ENCODE data around the gene FAM83F.
A peak's percentile ranks its signal among the peaks of the same experiment; 100 is the strongest.

The FAM83F gene

DNA sequence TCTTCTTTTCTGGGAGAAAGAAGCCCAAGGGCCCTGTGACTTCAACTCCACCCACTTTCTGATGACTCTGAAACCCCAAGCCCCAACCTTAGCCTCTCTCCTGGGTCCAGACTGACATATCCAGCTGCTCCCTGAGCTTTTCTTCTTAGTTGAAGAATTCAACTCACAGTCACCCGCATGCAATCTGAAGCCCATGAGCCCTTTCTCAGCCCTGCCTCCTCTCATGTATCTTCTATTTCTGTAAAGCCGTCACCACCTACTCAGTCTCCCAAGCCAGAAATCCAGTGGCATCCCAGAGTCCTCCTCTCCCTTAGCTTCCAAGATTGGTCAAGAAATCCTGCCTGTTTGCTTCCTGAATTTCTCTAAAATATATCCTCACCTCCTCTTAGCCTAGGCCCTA is 41.7 kb upstream of the FAM83F start:
- Histone ChIP-seq H3K4me1 (ENCODE audit: low read length) (peaks cover 21% of the 10 kb centered on the region), H3K27me3 (ENCODE audit: low read depth, low read length) (peaks cover 61% of the 10 kb centered on the region), H3K9me3 (ENCODE audit: insufficient read depth, low read length) (no peaks in the 10 kb centered on the region), H4K20me1 (ENCODE audit: insufficient read depth, low read length) (peaks cover 3% of the 10 kb centered on the region; the same call in 1 of the 2 replicates), H3K9ac (ENCODE audit: low read length) (no peak overlapping the region), H3K79me2 (ENCODE audit: low read length) (no peaks in the 10 kb centered on the region), H2AFZ (ENCODE audit: low read depth, low read length) (no peak overlapping the region), H3K27ac (ENCODE audit: low read length) (no peak overlapping the region), H3K4me3 (ENCODE audit: low read length) (no peak overlapping the region), H3K4me2 (ENCODE audit: low read length) (no peak overlapping the region), H3K36me3 (replicated peaks; ENCODE audit: low read depth, low read length) (no peaks in the 10 kb centered on the region)
- TF ChIP-seq, protein P1, sequence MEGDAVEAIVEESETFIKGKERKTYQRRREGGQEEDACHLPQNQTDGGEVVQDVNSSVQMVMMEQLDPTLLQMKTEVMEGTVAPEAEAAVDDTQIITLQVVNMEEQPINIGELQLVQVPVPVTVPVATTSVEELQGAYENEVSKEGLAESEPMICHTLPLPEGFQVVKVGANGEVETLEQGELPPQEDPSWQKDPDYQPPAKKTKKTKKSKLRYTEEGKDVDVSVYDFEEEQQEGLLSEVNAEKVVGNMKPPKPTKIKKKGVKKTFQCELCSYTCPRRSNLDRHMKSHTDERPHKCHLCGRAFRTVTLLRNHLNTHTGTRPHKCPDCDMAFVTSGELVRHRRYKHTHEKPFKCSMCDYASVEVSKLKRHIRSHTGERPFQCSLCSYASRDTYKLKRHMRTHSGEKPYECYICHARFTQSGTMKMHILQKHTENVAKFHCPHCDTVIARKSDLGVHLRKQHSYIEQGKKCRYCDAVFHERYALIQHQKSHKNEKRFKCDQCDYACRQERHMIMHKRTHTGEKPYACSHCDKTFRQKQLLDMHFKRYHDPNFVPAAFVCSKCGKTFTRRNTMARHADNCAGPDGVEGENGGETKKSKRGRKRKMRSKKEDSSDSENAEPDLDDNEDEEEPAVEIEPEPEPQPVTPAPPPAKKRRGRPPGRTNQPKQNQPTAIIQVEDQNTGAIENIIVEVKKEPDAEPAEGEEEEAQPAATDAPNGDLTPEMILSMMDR (IDR thresholded peaks at IDR 0.05; ENCODE audit: low read depth, low read length), result no peak
- no peak for TF ChIP-seq EZH2phosphoT487 (IDR thresholded peaks at IDR 0.05; ENCODE audit: low read depth)

DNA sequence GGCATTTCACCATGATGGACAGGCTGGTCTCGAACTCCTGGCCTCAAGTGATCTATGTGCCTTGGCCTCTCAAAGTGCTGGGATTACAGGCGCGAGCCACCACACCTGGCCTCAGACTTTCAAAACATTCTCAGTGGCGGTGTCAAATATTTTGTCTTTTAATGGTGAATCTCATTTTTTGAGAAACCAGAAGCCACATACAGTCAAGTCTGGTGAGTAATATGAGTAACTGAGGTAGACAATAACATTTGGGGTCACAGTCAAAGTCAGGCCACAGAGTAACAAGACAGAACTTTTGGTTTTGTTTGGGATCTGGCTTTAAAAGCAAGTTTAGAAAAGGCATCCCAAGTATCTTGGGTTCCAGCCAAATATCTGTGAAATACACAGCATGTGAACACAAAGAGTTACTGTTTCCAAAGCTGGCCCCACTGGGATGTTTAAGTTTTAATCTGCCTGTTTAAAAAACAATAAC is 40.1 kb upstream of the FAM83F start:
- Histone ChIP-seq H3K9me3 (ENCODE audit: insufficient read depth, low read length) (no peaks in the 10 kb centered on the region), H3K27ac (ENCODE audit: low read length) (no peak overlapping the region), H3K4me3 (ENCODE audit: low read length) (no peak overlapping the region), H4K20me1 (ENCODE audit: insufficient read depth, low read length) (peaks cover 3% of the 10 kb centered on the region; the same call in 1 of the 2 replicates), H3K27me3 (ENCODE audit: low read depth, low read length) (peaks cover 63% of the 10 kb centered on the region), H3K79me2 (ENCODE audit: low read length) (no peaks in the 10 kb centered on the region), H3K36me3 (replicated peaks; ENCODE audit: low read depth, low read length) (no peaks in the 10 kb centered on the region), H2AFZ (ENCODE audit: low read depth, low read length) (no peak overlapping the region), H3K4me2 (ENCODE audit: low read length) (no peak overlapping the region), H3K9ac (ENCODE audit: low read length) (no peak overlapping the region), H3K4me1 (ENCODE audit: low read length) (peaks cover 21% of the 10 kb centered on the region)
- TF ChIP-seq, protein P1 (IDR thresholded peaks at IDR 0.05; ENCODE audit: low read depth, low read length), result no peak
- TF ChIP-seq EZH2phosphoT487 (IDR thresholded peaks at IDR 0.05; ENCODE audit: low read depth), result no peak

DNA sequence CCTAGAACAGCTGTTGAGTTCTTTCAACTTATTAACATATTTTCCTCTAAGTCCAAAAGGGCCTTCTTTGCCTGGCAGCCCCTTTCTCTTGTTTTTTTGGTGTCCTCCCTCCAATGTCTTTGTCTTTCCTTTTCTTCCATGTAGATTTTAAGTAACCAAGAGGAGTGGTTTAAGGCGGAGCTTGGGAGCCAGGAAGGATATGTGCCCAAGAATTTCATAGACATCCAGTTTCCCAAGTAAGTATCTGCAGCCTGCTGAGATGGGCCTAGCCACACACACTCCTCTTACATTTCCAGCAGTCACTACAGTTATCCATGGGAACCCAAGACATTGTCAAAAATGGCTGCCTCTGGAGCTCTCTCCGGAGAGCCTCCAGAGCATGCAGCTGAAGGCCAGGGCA is 39.1 kb upstream of the FAM83F start:
- Histone ChIP-seq H2AFZ (ENCODE audit: low read depth, low read length) (no peak overlapping the region), H3K36me3 (replicated peaks; ENCODE audit: low read depth, low read length) (no peaks in the 10 kb centered on the region), H3K4me1 (ENCODE audit: low read length) (peaks cover 14% of the 10 kb centered on the region), H3K27ac (ENCODE audit: low read length) (no peak overlapping the region), H3K9me3 (ENCODE audit: insufficient read depth, low read length) (no peaks in the 10 kb centered on the region), H3K4me3 (ENCODE audit: low read length) (no peak overlapping the region), H3K79me2 (ENCODE audit: low read length) (no peaks in the 10 kb centered on the region), H3K27me3 (ENCODE audit: low read depth, low read length) (peaks cover 63% of the 10 kb centered on the region), H4K20me1 (ENCODE audit: insufficient read depth, low read length) (peaks cover 3% of the 10 kb centered on the region; the same call in 1 of the 2 replicates), H3K9ac (ENCODE audit: low read length) (no peak overlapping the region), H3K4me2 (ENCODE audit: low read length) (no peak overlapping the region)
- TF ChIP-seq, protein P1 (IDR thresholded peaks at IDR 0.05; ENCODE audit: low read depth, low read length), result no peak
- TF ChIP-seq EZH2phosphoT487 (IDR thresholded peaks at IDR 0.05; ENCODE audit: low read depth), result no peak

- no peaks in the 10 kb centered on the region for H3K36me3 ChIP-seq (replicated peaks; ENCODE audit: low read depth, low read length)
- H3K9me3 ChIP-seq (ENCODE audit: insufficient read depth, low read length), result no peaks in the 10 kb centered on the region
- peaks cover 3% of the 10 kb centered on the region; the same call in 1 of the 2 replicates for H4K20me1 ChIP-seq (ENCODE audit: insufficient read depth, low read length)
- no peak overlapping the region for H2AFZ ChIP-seq (ENCODE audit: low read depth, low read length)
- no peaks in the 10 kb centered on the region for H3K79me2 ChIP-seq (ENCODE audit: low read length)
- no peak for TF ChIP-seq EZH2phosphoT487 (IDR thresholded peaks at IDR 0.05; ENCODE audit: low read depth)
- TF ChIP-seq, protein P1 (IDR thresholded peaks at IDR 0.05; ENCODE audit: low read depth, low read length), result no peak
- no peak overlapping the region for H3K9ac ChIP-seq (ENCODE audit: low read length)
- peaks cover 18% of the 10 kb centered on the region for H3K4me1 ChIP-seq (ENCODE audit: low read length)
- H3K4me2 ChIP-seq (ENCODE audit: low read length), result peak overlapping the region; percentile 68
- H3K4me3 ChIP-seq (ENCODE audit: low read length), result peak overlapping the region; percentile 21; the same call in 1 of the 2 replicates
- peaks cover 68% of the 10 kb centered on the region for H3K27me3 ChIP-seq (ENCODE audit: low read depth, low read length)
- no peak overlapping the region for H3K27ac ChIP-seq (ENCODE audit: low read length)
Measured at GRCh38 chr22:39956932-39957664, 37.7 kb upstream of the FAM83F start.

Measured in OCI-LY3 (cell line).